GM18517 (cell line): ENCODE results near the gene SOS1.
A peak's percentile ranks its signal among the peaks of the same experiment; 100 is the strongest.
"Not testable (repeated sequence)": the region's sequence is repeated elsewhere in the genome, so short reads cannot be mapped to it uniquely, and the experiment has no call there.

Experiments used
- ATAC-seq: cut with Tn5 transposase; IDR thresholded peaks from one replicate; pipeline ENCODE4 v1.9.1; 2021; ENCODE audit warnings: mild to moderate bottlenecking, moderate library complexity; ENCODE audit not compliant: unreplicated experiment

SOS1 gene

GRCh38 chr2:39120771-39121522 lies at the start of gene SOS1:
TSS of gene SOS1 (minus strand) at chr2:39121051. CDS start at chr2:39120422, 629 bp downstream.
- ATAC-seq = peak; percentile 53

- no peak for ATAC-seq
Observed at GRCh38 chr2:39164089-39164488, 43.2 kb upstream of the SOS1 start.

DNA sequence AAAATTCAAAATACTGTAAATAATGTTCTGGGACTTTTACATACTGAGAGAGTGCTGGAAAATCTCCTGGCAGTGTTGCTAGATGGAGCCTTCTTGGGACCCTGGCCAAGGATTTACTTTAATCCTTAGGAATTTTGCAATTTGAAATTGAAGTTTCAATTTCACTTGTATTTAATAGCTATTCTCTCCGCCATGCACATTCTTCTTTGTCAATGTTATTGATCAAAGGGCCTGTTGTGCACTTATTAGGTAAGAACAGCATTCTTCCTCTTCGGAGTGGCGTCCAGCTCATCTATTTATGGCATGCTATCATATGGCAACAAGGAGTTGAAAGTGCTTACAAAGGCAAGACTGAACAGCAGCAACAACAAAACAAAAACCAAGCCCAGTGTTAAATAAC lies 40.1 kb upstream of the SOS1 start:
- ATAC-seq = no peak

DNA sequence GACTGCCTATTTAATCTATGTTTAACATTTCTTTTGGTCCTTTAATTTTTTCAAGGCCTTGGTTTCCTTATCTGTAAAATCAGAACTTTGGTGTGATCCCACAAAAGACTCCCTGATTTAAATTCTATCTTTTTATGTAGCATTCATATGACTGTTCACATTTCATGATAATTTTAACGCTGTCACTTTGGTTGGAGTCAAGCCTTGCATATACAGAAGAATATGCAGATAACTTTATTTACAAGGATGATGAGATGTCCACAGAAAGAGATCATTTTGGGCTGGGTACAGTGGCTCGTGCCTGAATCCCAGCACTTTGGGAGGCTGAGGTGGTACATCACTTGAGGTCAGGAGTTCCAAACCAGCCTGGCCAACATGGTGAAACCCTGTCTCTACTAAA lies 38.4 kb upstream of the SOS1 start:
- ATAC-seq = no peak

DNA sequence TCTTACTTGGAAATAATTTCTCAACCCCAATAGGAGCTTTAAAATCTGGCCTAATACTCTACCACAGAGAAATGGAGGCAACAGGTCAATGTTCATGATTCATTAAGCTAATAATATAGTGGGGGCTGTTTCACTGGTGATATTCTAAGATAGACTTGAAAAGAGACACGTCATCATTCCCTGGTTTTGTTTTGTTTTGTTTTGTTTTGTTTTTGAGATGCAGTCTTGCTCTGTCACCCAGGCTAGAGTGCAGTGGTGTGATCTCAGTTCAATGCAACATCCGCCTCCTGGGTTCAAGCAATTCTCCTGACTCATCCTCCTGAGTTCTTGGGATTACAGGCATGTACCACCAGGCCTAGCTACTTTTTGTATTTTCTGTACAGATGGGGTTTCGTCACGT lies 37.5 kb upstream of the SOS1 start:
- no peak for ATAC-seq

DNA sequence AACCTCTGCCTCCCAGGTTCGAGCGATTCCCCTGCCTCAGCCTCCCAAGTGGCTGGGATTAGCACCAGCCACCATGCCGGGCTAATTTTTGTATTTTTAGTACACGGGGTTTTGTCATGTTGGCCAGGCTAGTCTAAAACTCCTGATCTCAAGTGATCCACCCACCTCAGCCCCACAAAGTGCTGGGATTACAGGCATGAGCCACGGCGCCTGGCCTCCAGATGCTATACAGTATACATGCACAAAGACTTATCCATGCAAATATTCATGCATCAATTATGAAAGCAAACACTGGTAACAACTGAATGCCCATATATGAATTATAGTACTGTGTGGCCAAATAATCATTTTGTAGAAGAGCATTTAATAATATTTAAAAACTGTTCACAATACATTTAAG lies 36.0 kb upstream of the SOS1 start:
- ATAC-seq = no peak

- no peak for ATAC-seq
Observed at GRCh38 chr2:39156107-39156506, 35.3 kb upstream of the SOS1 start.

DNA sequence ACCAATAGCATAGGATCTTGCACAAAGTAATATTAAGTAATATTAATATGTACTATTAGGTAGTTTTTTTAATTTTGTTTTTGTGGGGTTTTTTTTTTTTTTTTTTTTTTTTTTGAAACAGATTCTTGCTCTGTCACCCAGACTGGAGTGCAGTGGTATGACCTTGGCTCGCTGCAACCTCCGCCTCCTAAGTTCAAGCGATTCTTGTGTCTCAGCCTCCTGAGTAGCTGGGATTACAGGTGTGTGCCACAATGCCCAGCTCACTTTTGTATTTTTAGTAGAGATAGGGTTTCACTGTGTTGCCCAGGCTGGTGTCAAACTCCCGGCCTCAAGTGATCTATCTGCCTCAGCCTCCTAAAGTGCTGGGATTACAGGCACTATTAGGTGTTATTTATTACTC lies 34.7 kb upstream of the SOS1 start:
- ATAC-seq = not testable (repeated sequence)

DNA sequence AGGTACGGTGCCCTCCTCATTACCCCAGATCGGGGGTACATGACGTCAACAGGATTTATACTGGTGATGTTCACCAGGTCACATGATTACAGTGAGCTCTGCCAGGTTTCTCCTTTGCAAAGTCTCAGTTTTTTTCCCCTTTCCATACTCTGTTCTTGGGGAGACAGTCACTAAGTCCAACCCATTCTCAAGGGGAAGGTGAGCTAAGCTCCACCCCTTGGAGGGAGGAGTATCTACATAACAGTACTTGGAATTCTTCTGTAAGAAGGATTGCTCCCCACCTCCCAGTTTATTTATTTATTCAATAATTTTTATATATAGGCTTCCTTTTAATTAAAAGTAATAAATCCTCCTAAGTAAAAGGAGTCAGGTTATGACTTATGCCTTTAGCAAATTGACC lies 34.1 kb upstream of the SOS1 start:
- no peak for ATAC-seq

DNA sequence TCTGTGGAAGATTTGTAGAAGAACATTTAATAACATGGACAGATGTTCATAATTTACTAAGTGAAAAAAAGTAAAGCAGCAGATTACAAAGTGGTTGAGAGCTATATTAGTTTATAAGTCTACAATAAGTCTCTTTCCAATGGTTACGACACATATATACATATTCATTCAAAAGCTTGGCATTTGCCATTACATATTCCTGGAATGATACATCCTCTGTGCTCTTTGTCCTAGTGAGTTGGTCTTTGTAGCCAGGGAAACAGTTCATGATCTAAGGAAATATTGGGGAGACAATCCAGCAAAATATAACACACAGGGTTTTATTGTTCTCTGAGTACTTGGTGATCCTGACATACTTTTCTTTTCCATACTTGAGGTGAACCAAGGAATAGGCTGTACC lies 32.5 kb upstream of the SOS1 start:
- ATAC-seq = no peak

DNA sequence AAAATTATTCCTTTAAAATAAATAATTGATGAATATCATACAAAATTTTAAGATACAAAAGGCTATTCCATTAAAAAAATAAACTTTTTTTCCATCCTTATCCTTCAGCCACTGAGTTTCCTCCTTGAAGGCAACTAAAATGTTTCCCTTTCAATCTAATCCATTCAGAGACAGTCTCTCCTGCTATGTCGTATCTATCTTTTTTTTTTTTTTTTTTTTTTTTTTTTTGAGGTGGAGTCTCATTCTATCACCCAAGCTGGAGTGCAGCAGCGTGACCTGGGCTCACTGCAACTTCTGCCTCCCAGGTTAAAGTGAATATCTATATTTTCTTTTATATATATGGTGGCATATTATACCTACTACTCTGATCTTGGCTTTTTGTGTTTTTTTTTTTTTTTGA lies 31.7 kb upstream of the SOS1 start:
- no peak for ATAC-seq

GRCh38 chr2:39150890-39151497 lies 30.1 kb upstream of the SOS1 start:
- ATAC-seq = no peak

DNA sequence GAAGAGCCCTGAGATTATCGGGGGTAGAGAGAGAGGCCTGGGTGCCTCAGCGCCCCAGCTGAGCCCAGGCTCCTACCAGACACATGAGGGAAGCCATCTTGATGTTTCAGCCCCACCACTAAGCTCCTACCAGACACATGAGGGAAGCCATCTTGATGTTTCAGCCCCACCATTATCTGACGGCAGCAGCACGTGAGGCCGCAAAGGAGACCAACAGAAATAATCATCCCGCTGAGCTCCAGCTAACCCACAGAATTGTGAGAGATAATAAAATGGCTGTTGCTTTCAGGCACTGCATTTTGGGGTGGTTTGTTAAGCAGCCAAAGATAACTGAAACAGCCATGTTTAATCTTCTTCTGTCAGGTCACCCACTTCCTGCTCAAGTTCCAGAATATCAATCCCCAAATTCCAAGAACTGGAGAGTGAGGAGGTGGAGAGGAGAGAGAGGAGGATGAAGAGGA lies 29.3 kb upstream of the SOS1 start:
- no peak for ATAC-seq

- ATAC-seq = no peak
Observed at GRCh38 chr2:39146630-39147029, 25.8 kb upstream of the SOS1 start.

DNA sequence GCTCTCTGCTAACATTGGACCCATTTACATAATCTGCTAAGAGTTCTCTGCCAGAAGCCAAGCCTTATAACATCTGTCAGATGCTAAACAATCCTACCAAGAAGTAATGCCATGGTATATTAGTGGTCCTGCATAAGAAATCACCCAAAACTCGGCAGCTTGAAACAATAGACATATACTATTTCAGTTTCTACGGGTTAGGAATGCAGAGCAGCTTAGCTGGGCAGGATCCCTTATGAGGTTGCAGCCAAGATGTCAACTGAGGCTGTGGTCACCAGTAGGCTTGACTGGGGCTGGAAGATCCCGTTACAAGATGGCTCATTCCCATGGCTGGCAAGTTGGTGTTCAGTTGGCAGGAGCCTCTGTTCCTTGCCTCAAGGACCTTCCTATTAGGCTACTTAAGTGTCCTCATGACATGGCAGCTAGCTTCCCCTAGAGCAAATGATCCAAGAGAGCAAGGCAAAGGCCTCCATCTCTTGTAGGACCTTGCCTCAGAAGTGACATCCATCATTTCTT lies 25.1 kb upstream of the SOS1 start:
- no peak for ATAC-seq

- ATAC-seq = no peak
Observed at GRCh38 chr2:39144416-39144815, 23.6 kb upstream of the SOS1 start.

DNA sequence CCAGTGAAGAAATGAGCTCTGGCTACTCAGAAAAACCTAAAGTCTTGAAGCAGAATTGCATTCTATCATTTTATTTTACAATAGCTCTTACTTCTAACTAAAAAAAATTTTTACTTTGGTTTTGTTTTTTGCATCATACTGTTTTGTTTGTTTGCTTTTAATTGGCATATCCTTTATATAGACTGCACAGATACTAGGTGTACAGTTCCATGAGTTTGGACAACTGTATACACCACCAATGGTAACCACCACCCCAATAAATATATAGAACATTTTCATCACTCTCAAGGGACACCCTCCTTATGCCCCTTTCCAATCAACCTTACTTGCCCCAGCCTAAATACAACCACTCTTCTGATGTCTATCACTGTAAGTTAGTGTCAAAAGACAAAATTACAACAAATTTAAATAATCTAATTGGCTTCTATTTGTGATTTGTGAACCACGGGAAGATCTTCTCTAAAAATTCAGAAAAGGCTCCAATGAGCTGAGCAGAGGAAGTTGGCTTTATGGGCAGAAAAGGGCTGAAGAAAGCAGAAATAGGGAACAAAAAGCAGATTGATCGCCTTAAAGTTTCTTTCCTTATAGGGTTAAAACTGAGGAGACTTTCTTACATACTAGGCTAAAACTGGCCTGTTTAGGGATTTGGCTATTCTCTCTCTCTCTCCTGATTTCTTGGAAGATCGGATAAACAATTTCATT lies 22.2 kb upstream of the SOS1 start:
- no peak for ATAC-seq

DNA sequence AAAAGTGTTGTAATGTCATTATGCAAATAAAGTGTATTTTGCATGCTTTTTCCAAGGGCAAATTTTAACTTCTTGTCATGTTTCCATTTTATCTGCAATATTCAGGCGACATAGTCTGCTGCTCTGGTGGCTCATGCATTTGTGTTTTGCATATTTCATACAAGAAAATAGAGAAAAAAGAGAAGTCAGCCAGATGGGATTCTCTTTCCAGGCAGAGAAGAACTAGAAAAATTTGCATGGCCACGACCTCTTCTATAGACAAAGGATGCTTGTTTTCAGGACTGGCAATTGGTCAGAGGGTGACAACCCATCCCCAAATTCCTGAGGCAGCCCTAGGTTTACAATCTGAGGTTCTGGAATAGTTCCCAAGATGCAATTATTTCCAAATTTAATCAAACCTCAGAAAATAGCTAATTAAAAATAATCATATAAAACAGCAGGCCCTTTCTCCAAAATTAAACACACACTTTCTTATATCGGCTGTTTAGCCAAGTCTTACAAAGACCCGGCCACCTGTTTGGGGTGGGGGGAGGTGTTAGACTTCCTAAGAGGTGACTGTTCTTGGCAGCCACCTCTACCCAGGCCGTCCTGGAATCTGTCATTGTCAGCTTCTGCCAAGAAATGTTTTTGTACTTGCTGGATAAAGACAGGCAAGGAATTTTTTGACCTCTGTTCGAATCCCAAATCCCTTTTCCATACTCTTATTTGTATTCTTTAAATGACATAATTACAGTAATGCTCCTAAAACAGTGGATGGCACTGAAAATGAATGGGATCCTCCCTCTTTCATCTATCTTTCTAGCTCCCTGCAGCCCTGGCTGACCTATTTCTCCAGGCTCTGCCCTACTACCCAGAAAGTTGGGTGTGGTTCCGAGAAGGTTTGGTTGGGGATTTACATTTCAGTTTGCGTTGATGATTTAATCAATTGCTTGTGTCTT lies 20.8 kb upstream of the SOS1 start:
- no peak for ATAC-seq

GRCh38 chr2:39140948-39141333 lies 20.1 kb upstream of the SOS1 start:
- ATAC-seq = not testable (repeated sequence)

DNA sequence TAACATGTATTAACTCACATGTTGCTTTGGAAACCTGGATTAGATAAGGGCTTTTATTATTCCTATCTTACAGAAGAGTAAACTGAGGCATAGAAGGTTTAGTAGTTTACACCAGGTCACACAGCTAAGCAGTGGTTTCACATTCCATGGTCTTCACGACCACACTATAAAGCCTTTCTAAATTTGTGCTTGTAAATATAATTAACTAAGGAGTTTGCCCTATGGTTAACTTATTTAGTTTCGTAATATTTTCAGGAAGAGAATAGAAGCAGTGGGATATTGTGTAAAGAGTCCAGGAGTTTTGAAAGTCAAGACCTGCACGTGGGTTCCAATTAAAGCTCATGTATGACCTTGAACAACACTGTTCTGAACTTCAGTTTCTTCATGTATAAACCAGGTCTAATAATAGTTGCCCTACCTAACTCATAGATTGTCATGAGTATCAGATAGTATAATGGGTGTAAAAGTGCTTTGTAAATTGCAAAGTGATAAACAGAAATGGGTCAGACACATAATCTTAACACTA lies 19.5 kb upstream of the SOS1 start:
- ATAC-seq = no peak
